ENCODE data around the gene FGFBP1. TPM values are rescaled to one million over a fixed set of nuclear protein-coding genes. Genes with fewer than 3 reads are reported as not detected.
"Not testable (repeated sequence)": the region's sequence is repeated elsewhere in the genome, so short reads cannot be mapped to it uniquely, and the experiment has no call there.

The FGFBP1 gene
- polyA plus RNA-seq, 3 donors: 0.14 TPM; not detected in 2

GRCh38 chr4:15917297-15917696, 21.2 kb downstream of the FGFBP1 start:
- DNase-seq (ENCODE audit: extremely low read depth in 1 of 11, low read depth in 9 of 11, low spot score in 4 of 11): no peak

- DNase-seq (ENCODE audit: extremely low read depth in 1 of 11, low read depth in 9 of 11, low spot score in 4 of 11): not testable (repeated sequence)
These were observed 22.2 kb downstream of the FGFBP1 start for GRCh38 chr4:15916358-15916757.

- DNase-seq (ENCODE audit: extremely low read depth in 1 of 11, low read depth in 9 of 11, low spot score in 4 of 11): no peak
These were observed 23.8 kb downstream of the FGFBP1 start for GRCh38 chr4:15914736-15915135.

GRCh38 chr4:15914291-15914690, 24.2 kb downstream of the FGFBP1 start:
- DNase-seq (ENCODE audit: extremely low read depth in 1 of 11, low read depth in 9 of 11, low spot score in 4 of 11): no peak

- DNase-seq (ENCODE audit: extremely low read depth in 1 of 11, low read depth in 9 of 11, low spot score in 4 of 11): no peak
These were observed 24.9 kb downstream of the FGFBP1 start for GRCh38 chr4:15913631-15913970.

- DNase-seq (ENCODE audit: extremely low read depth in 1 of 11, low read depth in 9 of 11, low spot score in 4 of 11): no peak
These were observed 25.4 kb downstream of the FGFBP1 start for GRCh38 chr4:15912961-15913630.

GRCh38 chr4:15912236-15912635, 26.3 kb downstream of the FGFBP1 start:
- DNase-seq (ENCODE audit: extremely low read depth in 1 of 11, low read depth in 9 of 11, low spot score in 4 of 11): no peak

- DNase-seq (ENCODE audit: extremely low read depth in 1 of 11, low read depth in 9 of 11, low spot score in 4 of 11): no peak
These were observed 28.2 kb downstream of the FGFBP1 start for GRCh38 chr4:15910155-15910940.

- DNase-seq (ENCODE audit: extremely low read depth in 1 of 11, low read depth in 9 of 11, low spot score in 4 of 11): peak in 1 of 11 donors; percentile 27
These were observed 31.1 kb downstream of the FGFBP1 start for GRCh38 chr4:15907430-15907829.

GRCh38 chr4:15906020-15906443, 32.5 kb downstream of the FGFBP1 start:
- no peak for DNase-seq (ENCODE audit: extremely low read depth in 1 of 11, low read depth in 9 of 11, low spot score in 4 of 11)

- no peak for DNase-seq (ENCODE audit: extremely low read depth in 1 of 11, low read depth in 9 of 11, low spot score in 4 of 11)
These were observed 35.8 kb downstream of the FGFBP1 start for GRCh38 chr4:15902746-15903145.

- no peak for DNase-seq (ENCODE audit: extremely low read depth in 1 of 11, low read depth in 9 of 11, low spot score in 4 of 11)
These were observed 36.5 kb downstream of the FGFBP1 start for GRCh38 chr4:15901998-15902397.

GRCh38 chr4:15901007-15901406, 37.5 kb downstream of the FGFBP1 start:
- no peak for DNase-seq (ENCODE audit: extremely low read depth in 1 of 11, low read depth in 9 of 11, low spot score in 4 of 11)

GRCh38 chr4:15899511-15899910, 39.0 kb downstream of the FGFBP1 start:
- DNase-seq (ENCODE audit: extremely low read depth in 1 of 11, low read depth in 9 of 11, low spot score in 4 of 11): no peak

- DNase-seq (ENCODE audit: extremely low read depth in 1 of 11, low read depth in 9 of 11, low spot score in 4 of 11): no peak
These were observed 39.6 kb downstream of the FGFBP1 start for GRCh38 chr4:15898902-15899301.

- no peak for DNase-seq (ENCODE audit: extremely low read depth in 1 of 11, low read depth in 9 of 11, low spot score in 4 of 11)
These were observed 41.0 kb downstream of the FGFBP1 start for GRCh38 chr4:15897577-15897976.

- DNase-seq (ENCODE audit: extremely low read depth in 1 of 11, low read depth in 9 of 11, low spot score in 4 of 11): no peak
These were observed 43.3 kb downstream of the FGFBP1 start for GRCh38 chr4:15894921-15895916.

GRCh38 chr4:15894393-15894792, 44.1 kb downstream of the FGFBP1 start:
- no peak for DNase-seq (ENCODE audit: extremely low read depth in 1 of 11, low read depth in 9 of 11, low spot score in 4 of 11)

GRCh38 chr4:15893962-15894361, 44.6 kb downstream of the FGFBP1 start:
- no peak for DNase-seq (ENCODE audit: extremely low read depth in 1 of 11, low read depth in 9 of 11, low spot score in 4 of 11)

- DNase-seq (ENCODE audit: extremely low read depth in 1 of 11, low read depth in 9 of 11, low spot score in 4 of 11): no peak
These were observed 47.2 kb downstream of the FGFBP1 start for GRCh38 chr4:15891312-15891711.
